Spinal cord (tissue), 10 donors: ENCODE measurements around the gene MCC. TPM values are rescaled to one million over a fixed set of nuclear protein-coding genes. Genes with fewer than 3 reads are reported as not detected.

ENCODE experiments used
- DNase-seq, 6 donors: peaks; one replicate each; pipeline versions ENCODE4 v3.0.0 to v3.0.0-alpha.2; 2013 to 2015; ENCODE audit warnings: low spot score in 6 of 6, low read depth in 4 of 6
- H3K27ac ChIP-seq: one replicate; pipeline ENCODE4 v1.5.1; 2013; ENCODE audit warnings: low read depth, low read length, control low read depth
- H3K27me3 ChIP-seq: one replicate; pipeline ENCODE4 v1.6.1; 2013; ENCODE audit warnings: low read length; ENCODE audit not compliant: control insufficient read depth, insufficient read depth
- H3K36me3 ChIP-seq: one replicate; pipeline ENCODE4 v1.6.1; 2013; ENCODE audit warnings: low read length; ENCODE audit not compliant: control insufficient read depth, insufficient read depth
- H3K4me1 ChIP-seq: one replicate; pipeline ENCODE4 v1.6.1; 2013; ENCODE audit warnings: low read length; ENCODE audit not compliant: control insufficient read depth, insufficient read depth
- H3K4me3 ChIP-seq: one replicate; pipeline ENCODE4 v1.5.1; 2013; ENCODE audit warnings: low read depth, low read length, control low read depth
- H3K9me3 ChIP-seq: one replicate; pipeline ENCODE4 v1.6.1; 2013; ENCODE audit warnings: low read length; ENCODE audit not compliant: control insufficient read depth, insufficient read depth
- WGBS: methylation state at CpG from one replicate; pipeline ENCODE4 v1.1.5; 2013; ENCODE audit warnings: missing lambda C conversion rate; ENCODE audit not compliant: insufficient coverage; 5-methylcytosine and 5-hydroxymethylcytosine counted together
- polyA plus RNA-seq, 2 donors: library from polyadenylated mRNA; unstranded; fragments of 120-200 nt; gene quantifications; one replicate each; pipeline ENCODE4 v1.2.1, GENCODE V29; 2013; ENCODE audit not compliant: insufficient read length in 2 of 2
- small RNA-seq: library from RNA; depleted of rRNA; stranded (forward); fragments of <200 nt; gene quantifications from one replicate; pipeline ENCODE3, GENCODE V24; 2014; ENCODE audit warnings: low replicate concordance
- total RNA-seq, 2 donors: library from RNA; depleted of rRNA in 1 of 2; stranded (reverse); fragments of 120-200 nt in 1 of 2; fragments of >200 nt in 1 of 2; gene quantifications; one replicate each; pipeline versions ENCODE4 v1.2.3 to v1.2.4, GENCODE V29; 2013 to 2014
- donor health status: healthy.

Gene MCC
- total and polyA plus RNA-seq, 4 donors, result 19.2 to 31.7 (median 26.6) TPM

GRCh38 chr5:112974901-112975300, 513.4 kb downstream of the MCC start:
- 86% methylated on average over 1 of the region's 1 CpG for WGBS

GRCh38 chr5:112973904-112974303, 514.3 kb downstream of the MCC start:
- no peaks in the 10 kb centered on the region for H3K27me3 ChIP-seq
- WGBS, result 83% methylated on average over 1 of the region's 1 CpG
- peaks cover 11% of the 10 kb centered on the region for H3K4me1 ChIP-seq
- H3K4me3 ChIP-seq, result no peak overlapping the region
- DNase-seq, result no peak
- no peaks in the 10 kb centered on the region for H3K36me3 ChIP-seq
- no peaks in the 10 kb centered on the region for H3K9me3 ChIP-seq
- H3K27ac ChIP-seq, result no peak overlapping the region

More at GRCh38 chr5:112974901-112975300, 513.4 kb downstream of the MCC start:
- Histone ChIP-seq H3K9me3 (no peaks in the 10 kb centered on the region), H3K4me1 (peaks cover 11% of the 10 kb centered on the region), H3K36me3 (no peaks in the 10 kb centered on the region), H3K4me3 (no peak overlapping the region), H3K27me3 (no peaks in the 10 kb centered on the region), H3K27ac (no peak overlapping the region)
- DNase-seq, result no peak

GRCh38 chr5:112973036-112973435, 515.2 kb downstream of the MCC start:
- Histone ChIP-seq H3K27ac (no peak overlapping the region), H3K4me1 (peaks cover 10% of the 10 kb centered on the region), H3K27me3 (no peaks in the 10 kb centered on the region), H3K9me3 (no peaks in the 10 kb centered on the region), H3K4me3 (no peak overlapping the region), H3K36me3 (no peaks in the 10 kb centered on the region)
- WGBS, result no CpG with 5 or more reads among the region's 1 CpG
- DNase-seq, result no peak

Small RNA genes lying within 50 kb of the gene (small RNA-seq; reads per million reads assigned to genes)
- gene RNU4ATAC13P, result not detected

Other genes with a start within 250 kb of the MCC start
- under 1 TPM; 0.06 to 0.10 TPM for gene TSSK1B, start 53.5 kb downstream of the MCC start, total RNA-seq
- under 1 TPM in 1 of 2 donors, not detected in 1; 0.06 TPM for gene TSSK1B, start 53.5 kb downstream of the MCC start, polyA plus RNA-seq
- gene YTHDC2, start 25.2 kb upstream of the MCC start, total RNA-seq, result 10 to 100 TPM; 24.9 to 44.6 TPM
- gene YTHDC2, start 25.2 kb upstream of the MCC start, polyA plus RNA-seq, result 10 to 100 TPM; 24.1 to 25.6 TPM